C4-2B (cell line): ENCODE results near the gene TPX2.

Experiments used
- CTCF ChIP-seq: fragments of 450-650 bp; conservative IDR thresholded peaks from 2 replicates; pipeline ENCODE4 v1.5.1; 2017; ENCODE audit warnings: mild to moderate bottlenecking
- ZFX ChIP-seq: fragments of 450-650 bp; IDR thresholded peaks from 2 replicates; pipeline ENCODE4 v1.6.1; 2017

DNA sequence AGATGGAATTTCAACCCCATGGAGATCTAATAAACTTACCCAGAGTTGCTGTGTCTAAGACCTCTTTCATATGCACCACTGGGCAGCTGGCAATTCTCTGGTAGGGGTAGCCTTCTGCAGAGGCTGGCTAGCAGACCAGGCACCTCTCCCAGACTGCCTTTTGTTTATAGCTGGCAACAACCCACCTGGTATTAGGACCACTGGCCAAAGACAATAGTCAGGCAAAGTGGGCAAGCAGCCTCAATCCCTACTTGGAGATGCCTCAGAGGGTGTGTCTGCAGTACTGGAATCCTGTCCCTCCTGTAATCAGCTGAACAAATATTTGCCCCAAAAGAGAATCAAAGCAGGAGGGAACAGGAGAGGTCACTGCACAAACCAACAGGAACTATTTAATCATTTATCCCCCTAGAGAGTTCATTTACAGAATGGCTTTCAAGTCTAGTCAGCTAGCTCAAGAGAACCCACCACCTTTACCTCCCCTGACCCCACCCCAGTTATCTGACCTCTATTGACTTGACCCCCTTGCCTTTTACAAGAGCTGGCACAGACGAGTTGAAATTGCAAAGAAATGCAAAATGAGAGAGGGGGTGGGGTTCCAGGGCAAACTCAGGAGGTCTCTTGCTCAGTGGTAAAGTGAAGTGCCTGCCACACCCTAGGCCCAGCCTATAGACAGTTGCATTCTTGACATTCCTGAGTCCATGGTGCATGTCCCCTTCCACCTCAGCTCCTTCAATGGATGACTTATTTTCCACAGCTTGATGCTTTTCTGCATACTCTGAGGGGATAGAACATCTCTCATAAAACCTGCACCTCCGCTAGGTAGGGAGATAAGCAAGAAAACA lies 19.2 kb upstream of the TPX2 start:
- no peak for TF ChIP-seq CTCF
- no peak for TF ChIP-seq ZFX
